H1 (cell line): ENCODE data around the gene STX17. TPM values are rescaled to one million over a fixed set of nuclear protein-coding genes. Genes with fewer than 3 reads are reported as not detected.

ENCODE experiments used
- CTCF ChIA-PET: fragments of 300-600 bp; sonication (Branson Sonifier 250); formaldehyde crosslinking; loops from one replicate; lab custom pipeline; 2021; ENCODE audit not compliant: partially characterized antibody; lab: Charles Lee
- POLR2A ChIA-PET: fragments of 300-600 bp; sonication (Branson Sonifier 250); formaldehyde crosslinking; loops from one replicate; lab custom pipeline; 2021; ENCODE audit warnings: inconsistent platforms; ENCODE audit not compliant: partially characterized antibody; lab: Charles Lee
- DNase-seq, 2 experiments: peaks; one replicate each; pipeline versions ENCODE4 v3.0.0 to v3.0.0-alpha.2; 2010 to 2022; ENCODE audit warnings: low spot score in 2 of 2, low read depth in 1 of 2, mixed read lengths in 1 of 2
- FAIRE-seq: peaks from 2 replicates; lab custom pipeline; 2011; peaks lifted over from hg19 to GRCh38; lab: Jason Lieb, UNC
- H2AFZ ChIP-seq: 2 replicates; pipeline ENCODE4 v1.8.1; 2012; ENCODE audit warnings: low read length, inconsistent platforms
- H2AK5ac ChIP-seq: 2 replicates; pipeline ENCODE4 v1.6.1; 2013; ENCODE audit warnings: low read depth, low read length
- H2BK120ac ChIP-seq: replicated peaks from 2 replicates; pipeline ENCODE3; 2013; ENCODE audit warnings: low read depth, low read length, inconsistent platforms
- H2BK12ac ChIP-seq: 2 replicates; pipeline ENCODE4 v1.6.1; 2013; ENCODE audit warnings: low read depth, low read length
- H2BK15ac ChIP-seq: 2 replicates; pipeline ENCODE4 v1.6.1; 2013; ENCODE audit warnings: low read length
- H2BK20ac ChIP-seq: 2 replicates; pipeline ENCODE4 v1.6.1; 2013; ENCODE audit warnings: low read length
- H2BK5ac ChIP-seq: 2 replicates; pipeline ENCODE4 v1.6.1; 2013; ENCODE audit warnings: low read depth, low read length
- H3K14ac ChIP-seq: 2 replicates; pipeline ENCODE4 v1.6.1; 2013; ENCODE audit warnings: inconsistent platforms; ENCODE audit not compliant: insufficient read length
- H3K18ac ChIP-seq: 2 replicates; pipeline ENCODE4 v1.6.1; 2013; ENCODE audit warnings: low read length; ENCODE audit errors: extremely low read depth
- H3K23ac ChIP-seq: 2 replicates; pipeline ENCODE4 v1.6.1; 2013; ENCODE audit warnings: inconsistent platforms; ENCODE audit not compliant: insufficient read length
- H3K23me2 ChIP-seq: 2 replicates; pipeline ENCODE4 v1.6.1; 2013; ENCODE audit warnings: low read depth, low read length
- H3K27ac ChIP-seq: 2 replicates; pipeline ENCODE4 v1.6.1; 2011; ENCODE audit warnings: low read depth, low read length, inconsistent platforms
- H3K27me3 ChIP-seq, 4 experiments: replicated peaks in 1 of 4; 1 replicate in 1 of 4; 2 replicates in 3 of 4; pipeline versions ENCODE4 v1.6.1 to v1.8.1; 2011 to 2013; ENCODE audit warnings: low read length in 3 of 4, mild to moderate bottlenecking in 3 of 4, inconsistent platforms in 2 of 4, mixed read lengths in 2 of 4, moderate library complexity in 1 of 4; ENCODE audit not compliant: control insufficient read depth in 3 of 4, insufficient read depth in 3 of 4; ENCODE audit errors: extremely low read depth in 1 of 4
- H3K36me3 ChIP-seq, 4 experiments: 2 replicates each; pipeline versions ENCODE4 v1.6.1 to v1.8.1; 2011 to 2013; ENCODE audit warnings: mild to moderate bottlenecking in 4 of 4, low read length in 3 of 4, moderate library complexity in 2 of 4, control low read depth in 1 of 4, inconsistent platforms in 1 of 4; ENCODE audit not compliant: insufficient read depth in 4 of 4, control insufficient read depth in 2 of 4
- H3K4ac ChIP-seq: replicated peaks from 2 replicates; pipeline ENCODE3; 2013; ENCODE audit warnings: low read length, low read depth, mixed read lengths, inconsistent platforms; ENCODE audit not compliant: insufficient read length
- H3K4me1 ChIP-seq, 4 experiments: replicated peaks in 1 of 4; 1 replicate in 1 of 4; 2 replicates in 3 of 4; pipeline versions ENCODE4 v1.6.1 to v1.8.1; 2011 to 2013; ENCODE audit warnings: low read length in 3 of 4, inconsistent platforms in 2 of 4, mixed read lengths in 1 of 4; ENCODE audit not compliant: insufficient read depth in 4 of 4, control insufficient read depth in 3 of 4
- H3K4me2 ChIP-seq, 2 experiments: 2 replicates each; pipeline versions ENCODE4 v1.6.1 to v1.8.1; 2011 to 2013; ENCODE audit warnings: low read depth in 2 of 2, low read length in 2 of 2, control low read depth in 1 of 2, inconsistent platforms in 1 of 2, mild to moderate bottlenecking in 1 of 2; ENCODE audit not compliant: insufficient read depth in 1 of 2
- H3K4me3 ChIP-seq, 4 experiments: fragments of 200-600, 300-600 bp in 1 of 4; sonication (generic), shearing (Covaris generic), sonication (Bioruptor Twin) in 1 of 4; 2 replicates each; pipeline versions ENCODE4 v1.5.1 to v1.8.1; 2011 to 2016; ENCODE audit warnings: low read length in 4 of 4, low read depth in 3 of 4, control low read depth in 2 of 4, inconsistent platforms in 2 of 4, mild to moderate bottlenecking in 2 of 4, mixed read lengths in 1 of 4, moderate library complexity in 1 of 4; ENCODE audit not compliant: insufficient read depth in 2 of 4; ENCODE audit errors: extremely low read depth in 1 of 4
- H3K56ac ChIP-seq: replicated peaks from 2 replicates; pipeline ENCODE3; 2013; ENCODE audit warnings: low read depth, mild to moderate bottlenecking, mixed read lengths, low read length, inconsistent platforms; ENCODE audit not compliant: insufficient read length
- H3K79me1 ChIP-seq: 2 replicates; pipeline ENCODE4 v1.6.1; 2013; ENCODE audit warnings: low read depth, low read length, control low read depth
- H3K79me2 ChIP-seq, 2 experiments: 2 replicates each; pipeline versions ENCODE4 v1.6.1 to v1.8.1; 2012 to 2013; ENCODE audit warnings: low read length in 2 of 2, mild to moderate bottlenecking in 2 of 2, inconsistent platforms in 1 of 2; ENCODE audit not compliant: insufficient read depth in 2 of 2, control insufficient read depth in 1 of 2
- H3K9ac ChIP-seq, 4 experiments: replicated peaks in 1 of 4; 1 replicate in 1 of 4; 2 replicates in 3 of 4; pipeline versions ENCODE4 v1.6.1 to v1.8.1; 2011 to 2013; ENCODE audit warnings: low read depth in 3 of 4, low read length in 3 of 4, control low read depth in 2 of 4, mild to moderate bottlenecking in 2 of 4, moderate library complexity in 2 of 4, inconsistent platforms in 1 of 4; ENCODE audit errors: extremely low read depth in 1 of 4
- H3K9me3 ChIP-seq, 2 experiments: 2 replicates each; pipeline versions ENCODE4 v1.6.1 to v1.8.1; 2012 to 2013; ENCODE audit warnings: mild to moderate bottlenecking in 2 of 2, moderate library complexity in 2 of 2, control low read depth in 1 of 2, inconsistent platforms in 1 of 2, low read depth in 1 of 2, low read length in 1 of 2, mixed read lengths in 1 of 2; ENCODE audit not compliant: insufficient read depth in 2 of 2
- H4K20me1 ChIP-seq, 2 experiments: replicated peaks in 1 of 2; 2 replicates each; pipeline versions ENCODE3 to v1.8.1; 2011 to 2013; ENCODE audit warnings: inconsistent platforms in 2 of 2, low read length in 2 of 2, mild to moderate bottlenecking in 1 of 2; ENCODE audit not compliant: insufficient read depth in 2 of 2, control insufficient read depth in 1 of 2
- H4K5ac ChIP-seq: 2 replicates; pipeline ENCODE4 v1.6.1; 2013; ENCODE audit warnings: low read length, low read depth, mixed read lengths, inconsistent platforms; ENCODE audit not compliant: insufficient read length
- H4K8ac ChIP-seq: 2 replicates; pipeline ENCODE4 v1.8.0; 2013; ENCODE audit warnings: mild to moderate bottlenecking, moderate library complexity, low read length, inconsistent platforms; ENCODE audit not compliant: insufficient read depth; ENCODE audit errors: extremely low read depth
- H4K91ac ChIP-seq: replicated peaks from 2 replicates; pipeline ENCODE3; 2013; ENCODE audit warnings: low read length, mixed read lengths, inconsistent platforms; ENCODE audit not compliant: insufficient read length
- ASH2L ChIP-seq: fragments of 200-600, 300-600 bp; sonication (generic); IDR thresholded peaks from one replicate; pipeline ENCODE4 v1.7.1; 2017; ENCODE audit warnings: low read length
- CTBP2 ChIP-seq: IDR thresholded peaks from 2 replicates; pipeline ENCODE4 v1.7.0; 2011; ENCODE audit warnings: borderline replicate concordance, mild to moderate bottlenecking, moderate library complexity, mixed read lengths, low read length; ENCODE audit not compliant: insufficient read depth, insufficient read length
- GTF2F1 ChIP-seq: IDR thresholded peaks from 2 replicates; pipeline ENCODE4 v1.6.1; 2012; ENCODE audit warnings: low read depth, low read length, improper control_type of control experiment, borderline replicate concordance
- NANOG ChIP-seq: IDR thresholded peaks from 2 replicates; pipeline ENCODE4 v1.6.1; 2011; ENCODE audit warnings: low read length, low read depth, mild to moderate bottlenecking, inconsistent platforms; ENCODE audit not compliant: insufficient read depth, poor library complexity, severe bottlenecking
- POLR2AphosphoS5 ChIP-seq: IDR thresholded peaks from 2 replicates; pipeline ENCODE4 v1.6.1; 2011; ENCODE audit warnings: low read depth, low read length
- RNF2 ChIP-seq: fragments of 200-900, 300-1000 bp; sonication (generic); IDR thresholded peaks from 2 replicates; pipeline ENCODE4 v1.7.1; 2016; ENCODE audit warnings: borderline replicate concordance, low read depth, mild to moderate bottlenecking, antibody characterized with exemption, low read length; ENCODE audit not compliant: poor library complexity, severe bottlenecking; ENCODE audit errors: missing control alignments
- SAP30 ChIP-seq: fragments of 300-600 bp; sonication (generic); IDR thresholded peaks from 2 replicates; pipeline ENCODE4 v1.7.1; 2012; ENCODE audit warnings: low read length, moderate library complexity, mild to moderate bottlenecking, inconsistent platforms; ENCODE audit not compliant: insufficient read depth, insufficient replicate concordance
- SIRT6 ChIP-seq: IDR thresholded peaks from one replicate; pipeline ENCODE4 v1.7.1; 2012; ENCODE audit warnings: low read length, inconsistent platforms
- TAF1 ChIP-seq: IDR thresholded peaks from 2 replicates; pipeline ENCODE4 v1.6.1; 2011; ENCODE audit warnings: mild to moderate bottlenecking, low read depth, low read length
- TAF7 ChIP-seq: optimal IDR thresholded peaks from 2 replicates; pipeline ENCODE3; 2011; ENCODE audit warnings: low read depth, mild to moderate bottlenecking, inconsistent platforms, low read length, moderate library complexity, borderline replicate concordance
- TCF12 ChIP-seq: IDR thresholded peaks from 2 replicates; pipeline ENCODE4 v1.6.1; 2011; ENCODE audit warnings: low read depth, mild to moderate bottlenecking, low read length
- TEAD4 ChIP-seq: IDR thresholded peaks from 2 replicates; pipeline ENCODE4 v1.6.1; 2012; ENCODE audit warnings: low read depth, low read length, inconsistent platforms, mixed read lengths
- WGBS, 2 experiments: shearing (Covaris generic) in 1 of 2; methylation state at CpG; one replicate each; pipeline versions ENCODE4 v1.1.6 to v1.1.7; 2013 to 2015; ENCODE audit warnings: low lambda C conversion rate in 2 of 2, mixed read lengths in 2 of 2, inconsistent platforms in 1 of 2, low coverage in 1 of 2, missing lambda C conversion rate in 1 of 2; ENCODE audit not compliant: insufficient replicate concordance in 2 of 2, insufficient coverage in 1 of 2, insufficient read length in 1 of 2; ENCODE audit errors: extremely low coverage in 1 of 2, missing lambda C conversion rate in 1 of 2; 5-methylcytosine and 5-hydroxymethylcytosine counted together
- polyA plus RNA-seq, 7 experiments: library from polyadenylated mRNA; depleted of rRNA in 3 of 7; stranded (reverse) in 5 of 7; unstranded in 2 of 7; fragments of >200 nt in 5 of 7; fragments of 200-250 nt in 2 of 7; gene quantifications; 1 replicate in 5 of 7; 2 replicates in 1 of 7; 4 replicates in 1 of 7; pipeline versions ENCODE4 v1.2.1 to v1.2.3, GENCODE V29; 2011 to 2013; ENCODE audit warnings: missing spikeins in 2 of 7, mixed read lengths in 2 of 7
- total RNA-seq: library from RNA; stranded (reverse); fragmentation: NEBNext Ultra II Directional; extraction: Animal tissue kit (Norgen Biotek cat#: 25700); gene quantifications from 2 replicates; pipeline ENCODE4 v1.2.1, GENCODE V29; 2021
- TF ChIP-seq, protein P1 (sequence below): IDR thresholded peaks from 2 replicates; pipeline ENCODE4 v1.6.1; 2011; ENCODE audit warnings: low read depth, mild to moderate bottlenecking, low read length; ENCODE audit not compliant: insufficient read depth
- TF ChIP-seq, protein P2 (sequence below): IDR thresholded peaks from 2 replicates; pipeline ENCODE4 v1.6.1; 2012; ENCODE audit warnings: inconsistent platforms

Gene STX17
- total and polyA plus RNA-seq, 2 of the 8 experiments (the other 6 are each of a cell fraction or from before 2014, with no cell fraction given): 4.5 to 16.3 TPM

DNA sequence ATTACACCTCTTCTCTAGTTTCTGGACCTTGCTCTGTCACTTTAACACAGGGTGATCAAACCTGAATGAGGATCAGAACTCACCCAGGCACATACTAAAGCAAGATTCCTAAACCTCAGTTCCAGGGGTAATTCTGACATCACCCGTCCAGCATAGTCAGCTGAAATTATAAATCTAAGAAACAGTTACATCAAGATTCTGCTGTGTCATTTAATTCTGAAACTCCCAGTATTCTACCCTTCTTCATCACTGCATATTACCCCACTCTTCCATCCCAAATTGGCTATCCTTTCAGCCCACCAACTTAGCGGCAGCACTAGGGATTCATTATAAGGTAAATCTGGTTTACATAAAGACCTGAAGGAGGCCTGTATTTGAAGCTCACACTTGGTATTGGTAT, 64.0 kb downstream of the STX17 start:
- Histone ChIP-seq H4K8ac (no peak overlapping the region), H4K5ac (no peak overlapping the region), H2BK5ac (no peak overlapping the region), H2BK20ac (no peak overlapping the region), H3K4me2 (no peak overlapping the region), H3K18ac (no peak overlapping the region), H3K23ac (no peak overlapping the region), H2AFZ (no peak overlapping the region), H3K79me1 (no peaks in the 10 kb centered on the region), H3K56ac (no peak overlapping the region), H3K9me3 (no peaks in the 10 kb centered on the region), H4K20me1 (no peaks in the 10 kb centered on the region), H3K14ac (no peak overlapping the region), H2AK5ac (no peak overlapping the region), H3K4me3 (no peak overlapping the region), H3K27me3 (no peaks in the 10 kb centered on the region), H3K79me2 (no peaks in the 10 kb centered on the region), H3K23me2 (no peaks in the 10 kb centered on the region), H4K91ac (no peak overlapping the region), H3K36me3 (no peaks in the 10 kb centered on the region), H3K9ac (no peak overlapping the region), H3K4me1 (peaks cover 0 to 9% (median 7%) of the 10 kb centered on the region in 4 experiments; a peak in 4 of 7 replicates), H3K27ac (no peak overlapping the region), H2BK12ac (no peak overlapping the region), H2BK15ac (no peak overlapping the region), H3K4ac (no peak overlapping the region), H2BK120ac (no peak overlapping the region)
- ChIA-PET CTCF (no interaction called here), POLR2A (no interaction called here)
- DNase-seq: no peak
- no peak for FAIRE-seq
- 88% methylated on average over 2 of the region's 2 CpGs; no CpG with 5 or more reads in 1 of the 2 experiments for WGBS, 2 experiments
- TF ChIP-seq RNF2 (no peak), GTF2F1 (no peak), SAP30 (no peak), ASH2L (no peak), TAF1 (no peak), TEAD4 (no peak), POLR2AphosphoS5 (no peak), TCF12 (no peak), CTBP2 (no peak), SIRT6 (no peak), NANOG (no peak), TAF7 (no peak)
- TF ChIP-seq, protein P1, sequence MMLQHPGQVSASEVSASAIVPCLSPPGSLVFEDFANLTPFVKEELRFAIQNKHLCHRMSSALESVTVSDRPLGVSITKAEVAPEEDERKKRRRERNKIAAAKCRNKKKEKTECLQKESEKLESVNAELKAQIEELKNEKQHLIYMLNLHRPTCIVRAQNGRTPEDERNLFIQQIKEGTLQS: no peak
- TF ChIP-seq, protein P2, sequence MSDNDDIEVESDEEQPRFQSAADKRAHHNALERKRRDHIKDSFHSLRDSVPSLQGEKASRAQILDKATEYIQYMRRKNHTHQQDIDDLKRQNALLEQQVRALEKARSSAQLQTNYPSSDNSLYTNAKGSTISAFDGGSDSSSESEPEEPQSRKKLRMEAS: no peak
